ENCODE results near the gene SPTAN1.
A peak's percentile ranks its signal among the peaks of the same experiment; 100 is the strongest.

Gene SPTAN1

GRCh38 chr9:128540634-128541360 lies 11.6 kb upstream of the SPTAN1 start:
- no peak overlapping the region for H3K4me3 Mint-ChIP-seq
- H3K9me3 Mint-ChIP-seq: no peaks in the 10 kb centered on the region
- ATAC-seq (replicated peaks) (no peak), DNase-seq (no peak)
- H3K4me1 Mint-ChIP-seq: no peaks in the 10 kb centered on the region
- peaks cover 30 to 44% of the 10 kb centered on the region in 2 donors for H3K36me3 Mint-ChIP-seq
- no peak overlapping the region for H3K27ac Mint-ChIP-seq
- H3K27me3 Mint-ChIP-seq: no peaks in the 10 kb centered on the region

GRCh38 chr9:128546504-128546903 lies 5.9 kb upstream of the SPTAN1 start:
- DNase-seq: no peak
- Mint-ChIP-seq H3K9me3 (no peaks in the 10 kb centered on the region), H3K27me3 (no peaks in the 10 kb centered on the region), H3K4me3 (no peak overlapping the region), H3K27ac (no peak overlapping the region), H3K36me3 (peaks cover 14% of the 10 kb centered on the region in 2 donors), H3K4me1 (peaks cover 2 to 9% of the 10 kb centered on the region in 2 donors)
- ATAC-seq (replicated peaks): no peak

GRCh38 chr9:128548876-128549275 lies 3.5 kb upstream of the SPTAN1 start:
- Mint-ChIP-seq H3K27ac (no peak overlapping the region), H3K4me1 (peaks cover 8 to 15% of the 10 kb centered on the region in 2 donors), H3K36me3 (no peaks in the 10 kb centered on the region), H3K4me3 (no peak overlapping the region), H3K9me3 (no peaks in the 10 kb centered on the region), H3K27me3 (no peaks in the 10 kb centered on the region)
- DNase-seq: no peak
- ATAC-seq (replicated peaks): no peak

GRCh38 chr9:128550226-128550625 lies 2.2 kb upstream of the SPTAN1 start:
- Mint-ChIP-seq H3K27me3 (no peaks in the 10 kb centered on the region), H3K4me3 (no peak overlapping the region), H3K27ac (no peak overlapping the region), H3K36me3 (no peaks in the 10 kb centered on the region), H3K4me1 (peaks cover 8 to 15% of the 10 kb centered on the region in 2 donors), H3K9me3 (no peaks in the 10 kb centered on the region)
- DNase-seq (no peak), ATAC-seq (replicated peaks) (no peak)

GRCh38 chr9:128550770-128551656 lies 1.4 kb upstream of the SPTAN1 start:
- peaks cover 8 to 15% of the 10 kb centered on the region in 2 donors for H3K4me1 Mint-ChIP-seq
- ATAC-seq (replicated peaks): no peak
- H3K36me3 Mint-ChIP-seq: no peaks in the 10 kb centered on the region
- H3K27me3 Mint-ChIP-seq: no peaks in the 10 kb centered on the region
- no peak overlapping the region for H3K4me3 Mint-ChIP-seq
- H3K9me3 Mint-ChIP-seq: no peaks in the 10 kb centered on the region
- DNase-seq: no peak
- no peak overlapping the region for H3K27ac Mint-ChIP-seq

- no peaks in the 10 kb centered on the region for H3K36me3 Mint-ChIP-seq
- peaks cover 8 to 17% of the 10 kb centered on the region in 2 donors for H3K4me1 Mint-ChIP-seq
- H3K4me3 Mint-ChIP-seq: no peak overlapping the region
- no peaks in the 10 kb centered on the region for H3K27me3 Mint-ChIP-seq
- no peak for ATAC-seq (replicated peaks)
- peak overlapping the region; percentile 98 for H3K27ac Mint-ChIP-seq
- no peaks in the 10 kb centered on the region for H3K9me3 Mint-ChIP-seq
- no peak for DNase-seq
Observed at GRCh38 chr9:128551657-128552152, 682 bp upstream of the SPTAN1 start.

- DNase-seq (peak; percentile 11), ATAC-seq (replicated peaks) (peak; percentile 30 to 55)
- peaks cover 13 to 25% of the 10 kb centered on the region in 2 donors for H3K4me1 Mint-ChIP-seq
- H3K36me3 Mint-ChIP-seq: no peaks in the 10 kb centered on the region
- H3K9me3 Mint-ChIP-seq: no peaks in the 10 kb centered on the region
- no peak overlapping the region for H3K27ac Mint-ChIP-seq
- no peaks in the 10 kb centered on the region for H3K27me3 Mint-ChIP-seq
- no peak overlapping the region for H3K4me3 Mint-ChIP-seq
Observed at GRCh38 chr9:128552744-128553440, 505 bp downstream of the SPTAN1 start.

- Mint-ChIP-seq H3K27me3 (no peaks in the 10 kb centered on the region), H3K27ac (no peak overlapping the region), H3K4me1 (peaks cover 17 to 33% of the 10 kb centered on the region in 2 donors), H3K36me3 (no peaks in the 10 kb centered on the region), H3K9me3 (no peaks in the 10 kb centered on the region), H3K4me3 (no peak overlapping the region)
- no peak for DNase-seq
- no peak for ATAC-seq (replicated peaks)
Observed at GRCh38 chr9:128553728-128554127, 1.3 kb downstream of the SPTAN1 start.

- Mint-ChIP-seq H3K4me1 (peaks cover 22 to 39% of the 10 kb centered on the region in 2 donors), H3K27me3 (no peaks in the 10 kb centered on the region), H3K36me3 (peaks cover 0 to 4% of the 10 kb centered on the region in 2 donors), H3K27ac (no peak overlapping the region), H3K4me3 (no peak overlapping the region), H3K9me3 (no peaks in the 10 kb centered on the region)
- DNase-seq (no peak), ATAC-seq (replicated peaks) (no peak)
Observed at GRCh38 chr9:128554155-128554862, 1.9 kb downstream of the SPTAN1 start.

- no peak overlapping the region for H3K4me3 Mint-ChIP-seq
- H3K36me3 Mint-ChIP-seq: peaks cover 0 to 4% of the 10 kb centered on the region in 2 donors
- no peak for ATAC-seq (replicated peaks)
- DNase-seq: no peak
- no peak overlapping the region for H3K27ac Mint-ChIP-seq
- H3K9me3 Mint-ChIP-seq: no peaks in the 10 kb centered on the region
- no peaks in the 10 kb centered on the region for H3K27me3 Mint-ChIP-seq
- peaks cover 22 to 37% of the 10 kb centered on the region in 2 donors for H3K4me1 Mint-ChIP-seq
Observed at GRCh38 chr9:128555180-128555721, 2.9 kb downstream of the SPTAN1 start.

GRCh38 chr9:128556276-128556675 lies 3.9 kb downstream of the SPTAN1 start:
- H3K27ac Mint-ChIP-seq: no peak overlapping the region
- no peak for DNase-seq
- H3K27me3 Mint-ChIP-seq: no peaks in the 10 kb centered on the region

GRCh38 chr9:128556926-128557634 lies 4.7 kb downstream of the SPTAN1 start:
- no peaks in the 10 kb centered on the region for H3K9me3 Mint-ChIP-seq
- H3K4me3 Mint-ChIP-seq: no peak overlapping the region
- H3K27ac Mint-ChIP-seq: no peak overlapping the region
- no peak for ATAC-seq (replicated peaks)
- no peaks in the 10 kb centered on the region for H3K27me3 Mint-ChIP-seq
- peaks cover 14 to 27% of the 10 kb centered on the region in 2 donors for H3K4me1 Mint-ChIP-seq
- peaks cover 2 to 7% of the 10 kb centered on the region in 2 donors for H3K36me3 Mint-ChIP-seq
- DNase-seq: no peak

More at GRCh38 chr9:128556276-128556675, 3.9 kb downstream of the SPTAN1 start:
- H3K36me3 Mint-ChIP-seq: peaks cover 2 to 4% of the 10 kb centered on the region in 2 donors
- H3K4me3 Mint-ChIP-seq: no peak overlapping the region
- H3K4me1 Mint-ChIP-seq: peaks cover 22 to 34% of the 10 kb centered on the region in 2 donors
- H3K9me3 Mint-ChIP-seq: no peaks in the 10 kb centered on the region
- ATAC-seq (replicated peaks): no peak
